ENCODE results near the gene CSNK2A3.
A peak's percentile ranks its signal among the peaks of the same experiment; 100 is the strongest.

CSNK2A3 gene

GRCh38 chr11:11351042-11351586, 1.9 kb downstream of the CSNK2A3 start:
- no peak for TF ChIP-seq CTCF (IDR thresholded peaks at IDR 0.05)
- DNase-seq (ENCODE audit: low spot score): no peak
- Histone ChIP-seq H3K4me3 (no peak overlapping the region), H3K27ac (no peak overlapping the region)

- no peak for DNase-seq (ENCODE audit: low spot score)
- Histone ChIP-seq H3K27ac (peak overlapping the region in 1 of 2 donors; percentile 19), H3K4me3 (no peak overlapping the region)
- no peak for TF ChIP-seq CTCF (IDR thresholded peaks at IDR 0.05)
Observed at GRCh38 chr11:11349870-11350337, 3.1 kb downstream of the CSNK2A3 start.

GRCh38 chr11:11349106-11349825, 3.8 kb downstream of the CSNK2A3 start:
- TF ChIP-seq CTCF (IDR thresholded peaks at IDR 0.05): no peak
- H3K27ac ChIP-seq: no peak overlapping the region
- no peak overlapping the region for H3K4me3 ChIP-seq
- no peak for DNase-seq (ENCODE audit: low spot score)

- no peak overlapping the region for H3K4me3 ChIP-seq
- no peak overlapping the region for H3K27ac ChIP-seq
- DNase-seq (ENCODE audit: low spot score): no peak
- no peak for TF ChIP-seq CTCF (IDR thresholded peaks at IDR 0.05)
Observed at GRCh38 chr11:11348303-11348702, 4.7 kb downstream of the CSNK2A3 start.

- no peak for DNase-seq (ENCODE audit: low spot score)
- no peak for TF ChIP-seq CTCF (IDR thresholded peaks at IDR 0.05)
- H3K27ac ChIP-seq: no peak overlapping the region
- H3K4me3 ChIP-seq: no peak overlapping the region
Observed at GRCh38 chr11:11347592-11347991, 5.5 kb downstream of the CSNK2A3 start.

GRCh38 chr11:11346303-11346702, 6.7 kb downstream of the CSNK2A3 start:
- no peak overlapping the region for H3K4me3 ChIP-seq
- no peak overlapping the region for H3K27ac ChIP-seq
- no peak for DNase-seq (ENCODE audit: low spot score)
- no peak for TF ChIP-seq CTCF (IDR thresholded peaks at IDR 0.05)

GRCh38 chr11:11345099-11345498, 8.0 kb downstream of the CSNK2A3 start:
- H3K27ac ChIP-seq: no peak overlapping the region
- DNase-seq (ENCODE audit: low spot score): no peak
- TF ChIP-seq CTCF (IDR thresholded peaks at IDR 0.05): no peak
- no peak overlapping the region for H3K4me3 ChIP-seq
